ENCODE data around the gene RSU1.

Gene RSU1

DNA sequence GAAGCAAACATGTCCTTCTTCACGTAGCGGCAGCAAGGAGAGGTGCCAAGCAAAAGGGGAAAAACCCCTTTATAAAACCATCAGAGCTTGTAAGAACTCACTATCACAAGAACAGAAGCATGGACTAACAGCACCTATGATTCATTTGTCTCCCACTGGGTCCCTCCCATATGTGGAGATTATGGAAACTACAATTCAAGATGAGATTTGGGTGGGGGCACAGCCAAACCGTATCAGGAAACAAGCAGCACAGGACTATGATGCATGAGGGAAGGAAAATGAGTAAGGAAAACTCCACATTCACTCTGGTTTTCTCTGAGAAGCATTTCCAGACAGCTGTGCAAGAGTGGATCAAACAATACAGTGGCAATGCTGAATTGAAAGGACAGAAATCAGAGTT, 81.6 kb downstream of the RSU1 start:
- TF ChIP-seq ZFP30 (CRISPR knock-in tag; IDR thresholded peaks at IDR 0.05) (no peak), OSR1 (CRISPR knock-in tag; IDR thresholded peaks at IDR 0.05) (no peak), TCF4 (CRISPR knock-in tag; IDR thresholded peaks at IDR 0.05; ENCODE audit: borderline replicate concordance) (no peak), PPARA (CRISPR knock-in tag; IDR thresholded peaks at IDR 0.05; ENCODE audit: borderline replicate concordance) (no peak), RARB (CRISPR knock-in tag; IDR thresholded peaks at IDR 0.05) (no peak), ZNF565 (CRISPR knock-in tag; conservative IDR thresholded peaks at IDR 0.05; ENCODE audit: low read depth) (no peak), ZNF70 (CRISPR knock-in tag; IDR thresholded peaks at IDR 0.05) (no peak), TSHZ2 (CRISPR knock-in tag; IDR thresholded peaks at IDR 0.05) (no peak), ARNTL (CRISPR knock-in tag; IDR thresholded peaks at IDR 0.05; ENCODE audit: borderline replicate concordance, low read depth) (no peak), ISL1 (CRISPR knock-in tag; IDR thresholded peaks at IDR 0.05) (no peak), TOX (CRISPR knock-in tag; IDR thresholded peaks at IDR 0.05; ENCODE audit: borderline replicate concordance) (no peak), ZFP3 (CRISPR knock-in tag; IDR thresholded peaks at IDR 0.05) (no peak), PATZ1 (CRISPR knock-in tag; IDR thresholded peaks at IDR 0.05; ENCODE audit: borderline replicate concordance) (no peak)
- TF ChIP-seq, protein P1, sequence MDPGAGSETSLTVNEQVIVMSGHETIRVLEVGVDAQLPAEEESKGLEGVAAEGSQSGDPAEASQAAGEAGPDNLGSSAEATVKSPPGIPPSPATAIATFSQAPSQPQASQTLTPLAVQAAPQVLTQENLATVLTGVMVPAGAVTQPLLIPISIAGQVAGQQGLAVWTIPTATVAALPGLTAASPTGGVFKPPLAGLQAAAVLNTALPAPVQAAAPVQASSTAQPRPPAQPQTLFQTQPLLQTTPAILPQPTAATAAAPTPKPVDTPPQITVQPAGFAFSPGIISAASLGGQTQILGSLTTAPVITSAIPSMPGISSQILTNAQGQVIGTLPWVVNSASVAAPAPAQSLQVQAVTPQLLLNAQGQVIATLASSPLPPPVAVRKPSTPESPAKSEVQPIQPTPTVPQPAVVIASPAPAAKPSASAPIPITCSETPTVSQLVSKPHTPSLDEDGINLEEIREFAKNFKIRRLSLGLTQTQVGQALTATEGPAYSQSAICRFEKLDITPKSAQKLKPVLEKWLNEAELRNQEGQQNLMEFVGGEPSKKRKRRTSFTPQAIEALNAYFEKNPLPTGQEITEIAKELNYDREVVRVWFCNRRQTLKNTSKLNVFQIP (CRISPR knock-in tag; IDR thresholded peaks at IDR 0.05; ENCODE audit: borderline replicate concordance, low read depth) = no peak
- no peak for ATAC-seq

- TF ChIP-seq SNAI2 (CRISPR knock-in tag; IDR thresholded peaks at IDR 0.05) = no peak
- no peak for TF ChIP-seq BACH2 (CRISPR knock-in tag; IDR thresholded peaks at IDR 0.05; ENCODE audit: borderline replicate concordance)
- no peak for TF ChIP-seq ARNTL (CRISPR knock-in tag; IDR thresholded peaks at IDR 0.05; ENCODE audit: borderline replicate concordance, low read depth)
- no peak for TF ChIP-seq ZNF70 (CRISPR knock-in tag; IDR thresholded peaks at IDR 0.05)
- no peak for TF ChIP-seq TSHZ2 (CRISPR knock-in tag; IDR thresholded peaks at IDR 0.05)
- TF ChIP-seq, protein P2, sequence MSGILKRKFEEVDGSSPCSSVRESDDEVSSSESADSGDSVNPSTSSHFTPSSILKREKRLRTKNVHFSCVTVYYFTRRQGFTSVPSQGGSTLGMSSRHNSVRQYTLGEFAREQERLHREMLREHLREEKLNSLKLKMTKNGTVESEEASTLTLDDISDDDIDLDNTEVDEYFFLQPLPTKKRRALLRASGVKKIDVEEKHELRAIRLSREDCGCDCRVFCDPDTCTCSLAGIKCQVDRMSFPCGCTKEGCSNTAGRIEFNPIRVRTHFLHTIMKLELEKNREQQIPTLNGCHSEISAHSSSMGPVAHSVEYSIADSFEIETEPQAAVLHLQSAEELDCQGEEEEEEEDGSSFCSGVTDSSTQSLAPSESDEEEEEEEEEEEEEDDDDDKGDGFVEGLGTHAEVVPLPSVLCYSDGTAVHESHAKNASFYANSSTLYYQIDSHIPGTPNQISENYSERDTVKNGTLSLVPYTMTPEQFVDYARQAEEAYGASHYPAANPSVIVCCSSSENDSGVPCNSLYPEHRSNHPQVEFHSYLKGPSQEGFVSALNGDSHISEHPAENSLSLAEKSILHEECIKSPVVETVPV (CRISPR knock-in tag; IDR thresholded peaks at IDR 0.05) = no peak
- no peak for TF ChIP-seq ZNF565 (CRISPR knock-in tag; conservative IDR thresholded peaks at IDR 0.05; ENCODE audit: low read depth)
- TF ChIP-seq, protein P1 (CRISPR knock-in tag; IDR thresholded peaks at IDR 0.05; ENCODE audit: borderline replicate concordance, low read depth) = no peak
- TF ChIP-seq OSR1 (CRISPR knock-in tag; IDR thresholded peaks at IDR 0.05) = no peak
- TF ChIP-seq PPARA (CRISPR knock-in tag; IDR thresholded peaks at IDR 0.05; ENCODE audit: borderline replicate concordance) = no peak
- TF ChIP-seq PATZ1 (CRISPR knock-in tag; IDR thresholded peaks at IDR 0.05; ENCODE audit: borderline replicate concordance) = no peak
- TF ChIP-seq RARB (CRISPR knock-in tag; IDR thresholded peaks at IDR 0.05) = no peak
- TF ChIP-seq ZNF8 (CRISPR knock-in tag; IDR thresholded peaks at IDR 0.05) = no peak
- no peak for TF ChIP-seq TOX (CRISPR knock-in tag; IDR thresholded peaks at IDR 0.05; ENCODE audit: borderline replicate concordance)
- no peak for TF ChIP-seq TCF4 (CRISPR knock-in tag; IDR thresholded peaks at IDR 0.05; ENCODE audit: borderline replicate concordance)
- TF ChIP-seq ESRRG (CRISPR knock-in tag; IDR thresholded peaks at IDR 0.05) = no peak
- TF ChIP-seq ZC3H10 (CRISPR knock-in tag; IDR thresholded peaks at IDR 0.05) = no peak
- TF ChIP-seq ZFP30 (CRISPR knock-in tag; IDR thresholded peaks at IDR 0.05) = no peak
- ATAC-seq = no peak
These were observed 84.8 kb downstream of the RSU1 start for GRCh38 chr10:16732376-16732775.
